ENCODE measurements around the gene AAMDC. TPM values are rescaled to one million over a fixed set of nuclear protein-coding genes. Genes with fewer than 3 reads are reported as not detected.
"Not testable (repeated sequence)": the region's sequence is repeated elsewhere in the genome, so short reads cannot be mapped to it uniquely, and the experiment has no call there.

The AAMDC gene
- total and polyA plus RNA-seq, 2 of the 13 experiments (the other 11 are each of a cell fraction or from before 2014, with no cell fraction given): 18.1 to 35.6 TPM

DNA sequence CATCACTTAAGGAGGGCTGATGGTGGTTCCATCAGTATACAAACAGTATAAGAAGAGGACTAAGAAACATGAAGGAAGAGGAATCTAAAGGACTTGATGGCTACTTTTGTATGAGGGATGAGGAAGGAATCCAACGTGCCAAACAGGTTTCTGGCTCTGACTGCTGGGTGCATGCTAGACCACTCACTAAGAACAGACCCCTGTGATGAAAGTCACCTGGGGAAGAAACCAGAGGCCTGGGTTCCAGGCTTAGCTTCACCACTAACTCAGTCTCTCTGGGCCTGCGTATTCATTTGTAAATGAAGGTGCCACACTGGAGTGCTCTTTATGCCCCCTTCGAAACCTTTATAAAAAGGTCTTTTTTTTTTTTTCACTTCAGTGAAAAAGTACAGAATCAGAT is 55.1 kb downstream of the AAMDC start:
- ChIA-PET POLR2A (no interaction called here), CTCF (ENCODE audit: low intra/inter-chr PET ratio, low total read pairs) (no interaction called here)
- Histone ChIP-seq H3K4me1 (ENCODE audit: insufficient read depth, low read length) (no peaks in the 10 kb centered on the region), H3K79me2 (ENCODE audit: insufficient read depth, low read length) (no peaks in the 10 kb centered on the region), H3K27me3 (ENCODE audit: control insufficient read depth in 1 of 2, insufficient read depth in 2 of 2, low read length in 2 of 2) (no peaks in the 10 kb centered on the region), H3K9ac (ENCODE audit: insufficient read depth, low read depth, low read length) (no peak overlapping the region), H4K20me1 (ENCODE audit: insufficient read depth, low read length) (no peaks in the 10 kb centered on the region), H3K4me3 (replicated peaks in 1 of 3; ENCODE audit: insufficient read depth in 1 of 3, low read depth in 2 of 3, low read length in 3 of 3) (no peak overlapping the region), H3K4me2 (ENCODE audit: low read depth, low read length) (no peak overlapping the region), H3K36me3 (replicated peaks in 1 of 2; ENCODE audit: control insufficient read depth in 1 of 2, insufficient read depth in 2 of 2, low read length in 2 of 2) (peaks cover 12 to 35% of the 10 kb centered on the region in 2 experiments), H3K9me3 (ENCODE audit: low read length) (no peaks in the 10 kb centered on the region), H2AFZ (ENCODE audit: low read length) (no peak overlapping the region), H3K27ac (ENCODE audit: extremely low read length, insufficient read depth, low read length) (no peak overlapping the region)
- no peak for TF ChIP-seq KLF9 (CRISPR knock-in tag; IDR thresholded peaks at IDR 0.05; ENCODE audit: low read depth)
- no peak for TF ChIP-seq MTA3 (CRISPR knock-in tag; IDR thresholded peaks at IDR 0.05)
- TF ChIP-seq EEA1 (CRISPR knock-in tag; IDR thresholded peaks at IDR 0.05; ENCODE audit: borderline replicate concordance): no peak
- TF ChIP-seq, protein P1, sequence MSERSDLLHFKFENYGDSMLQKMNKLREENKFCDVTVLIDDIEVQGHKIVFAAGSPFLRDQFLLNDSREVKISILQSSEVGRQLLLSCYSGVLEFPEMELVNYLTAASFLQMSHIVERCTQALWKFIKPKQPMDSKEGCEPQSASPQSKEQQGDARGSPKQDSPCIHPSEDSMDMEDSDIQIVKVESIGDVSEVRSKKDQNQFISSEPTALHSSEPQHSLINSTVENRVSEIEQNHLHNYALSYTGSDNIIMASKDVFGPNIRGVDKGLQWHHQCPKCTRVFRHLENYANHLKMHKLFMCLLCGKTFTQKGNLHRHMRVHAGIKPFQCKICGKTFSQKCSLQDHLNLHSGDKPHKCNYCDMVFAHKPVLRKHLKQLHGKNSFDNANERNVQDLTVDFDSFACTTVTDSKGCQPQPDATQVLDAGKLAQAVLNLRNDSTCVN (CRISPR knock-in tag; IDR thresholded peaks at IDR 0.05; ENCODE audit: borderline replicate concordance): no peak
- intact Hi-C loops (cut with micrococcal nuclease; ENCODE audit: unreplicated experiment): no loop called here
- 91% methylated on average over 3 of the region's 3 CpGs for WGBS (ENCODE audit: low lambda C conversion rate)
- no TSS peak for BruUV-seq (replicated peaks)
- FAIRE-seq: no peak
- DNase-seq (ENCODE audit: low spot score): no peak
- ATAC-seq: no peak
- in situ Hi-C loops (cut with HindIII; ENCODE audit: extremely low pct_ligation_motif_present, low pct_unique_long_range_greater_than_20kb): no loop called here

DNA sequence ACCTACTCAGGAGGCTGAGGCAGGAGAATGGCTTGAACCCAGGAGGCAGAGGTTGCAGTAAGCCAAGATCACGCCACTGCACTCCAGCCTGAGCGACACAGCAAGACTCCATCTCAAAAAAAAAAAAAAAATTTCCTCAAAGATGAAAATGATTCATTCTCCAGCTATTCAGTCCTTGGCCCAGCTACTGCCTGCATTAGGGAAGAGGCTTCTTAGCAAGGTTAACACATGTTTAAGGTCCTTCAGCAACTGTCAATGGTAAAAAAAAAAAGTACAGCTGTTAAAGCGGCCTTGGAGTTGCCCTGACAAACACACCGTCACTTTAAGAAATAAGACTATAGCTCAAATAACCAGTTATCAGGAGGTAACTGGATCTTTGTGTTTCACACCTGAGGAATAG is 57.3 kb downstream of the AAMDC start:
- FAIRE-seq; H3K4me2 ChIP-seq (ENCODE audit: low read depth, low read length); DNase-seq (ENCODE audit: low spot score); ATAC-seq; H2AFZ ChIP-seq (ENCODE audit: low read length); H3K9me3 ChIP-seq (ENCODE audit: low read length); H3K27ac ChIP-seq (ENCODE audit: extremely low read length, insufficient read depth, low read length); intact Hi-C loops (cut with micrococcal nuclease; ENCODE audit: unreplicated experiment); H3K4me3 ChIP-seq (replicated peaks in 1 of 3; ENCODE audit: insufficient read depth in 1 of 3, low read depth in 2 of 3, low read length in 3 of 3); H3K4me1 ChIP-seq (ENCODE audit: insufficient read depth, low read length); H3K79me2 ChIP-seq (ENCODE audit: insufficient read depth, low read length); H3K27me3 ChIP-seq (ENCODE audit: control insufficient read depth in 1 of 2, insufficient read depth in 2 of 2, low read length in 2 of 2); H4K20me1 ChIP-seq (ENCODE audit: insufficient read depth, low read length); H3K9ac ChIP-seq (ENCODE audit: insufficient read depth, low read depth, low read length); POLR2A ChIA-PET; in situ Hi-C loops (cut with HindIII; ENCODE audit: extremely low pct_ligation_motif_present, low pct_unique_long_range_greater_than_20kb); CTCF ChIA-PET (ENCODE audit: low intra/inter-chr PET ratio, low total read pairs); BruUV-seq (replicated peaks): not testable (repeated sequence)
- peaks cover 17 to 44% of the 10 kb centered on the region in 2 experiments for H3K36me3 ChIP-seq (replicated peaks in 1 of 2; ENCODE audit: control insufficient read depth in 1 of 2, insufficient read depth in 2 of 2, low read length in 2 of 2)
- 97% methylated on average over 4 of the region's 4 CpGs for WGBS (ENCODE audit: low lambda C conversion rate)
